Neural crest cell (in vitro differentiated cells): Measurements from ENCODE around the gene VAMP1. TPM values are rescaled to one million over a fixed set of nuclear protein-coding genes. Genes with fewer than 3 reads are reported as not detected.
A peak's percentile ranks its signal among the peaks of the same experiment; 100 is the strongest.

Experiments
- DNase-seq: peaks from one replicate; pipeline ENCODE4 v3.0.0; 2021; ENCODE audit warnings: low read depth, mixed read lengths, low spot score
- H3K27ac Mint-ChIP-seq: one replicate; pipeline ENCODE4 v1.8.0; 2021; ENCODE audit warnings: mild to moderate bottlenecking, mixed read lengths; ENCODE audit not compliant: unreplicated experiment
- H3K27me3 Mint-ChIP-seq: 2 replicates; pipeline ENCODE4 v1.8.0; 2021; ENCODE audit warnings: low read depth, mild to moderate bottlenecking, mixed read lengths
- H3K36me3 Mint-ChIP-seq: 2 replicates; pipeline ENCODE4 v1.8.0; 2021; ENCODE audit warnings: low read depth, mild to moderate bottlenecking, mixed read lengths
- H3K4me1 Mint-ChIP-seq: 2 replicates; pipeline ENCODE4 v1.8.0; 2021; ENCODE audit warnings: mixed read lengths
- H3K4me3 Mint-ChIP-seq: one replicate; pipeline ENCODE4 v1.8.0; 2021; ENCODE audit warnings: mild to moderate bottlenecking, mixed read lengths
- H3K9me3 Mint-ChIP-seq: 2 replicates; pipeline ENCODE4 v1.8.0; 2021; ENCODE audit warnings: mixed read lengths
- CTCF ChIP-seq: fragments of 200-600 bp; sonication (generic); conservative IDR thresholded peaks from 2 replicates; pipeline ENCODE4 v1.5.0; 2021; ENCODE audit warnings: antibody characterized with exemption, mild to moderate bottlenecking
- long read RNA-seq: library from polyadenylated mRNA; unstranded; transcript quantifications from one replicate; pipeline ENCODE4 v2.0.0, GENCODE V29; 2020
- total RNA-seq: library from RNA; stranded (reverse); gene quantifications from 2 replicates; pipeline ENCODE4 v1.2.1, GENCODE V29; 2021

VAMP1 gene
- 8.7 and 9.8 TPM in 2 replicates for total RNA-seq
- long read RNA-seq: 0 reads

- peak; percentile 97 for DNase-seq
These were observed at the start of gene VAMP1 for GRCh38 chr12:6470375-6471163. TSS of gene VAMP1 (minus strand) at chr12:6470677. CDS start at chr12:6470531, 146 bp downstream.

GRCh38 chr12:6520186-6520585, 49.7 kb upstream of the VAMP1 start:
- Mint-ChIP-seq H3K9me3 (no peaks in the 10 kb centered on the region), H3K36me3 (peaks cover 30% of the 10 kb centered on the region), H3K27ac (peak overlapping the region; percentile 62), H3K27me3 (no peaks in the 10 kb centered on the region), H3K4me3 (no peak overlapping the region), H3K4me1 (no peaks in the 10 kb centered on the region)
- no peak for DNase-seq
- TF ChIP-seq CTCF: no peak

More at GRCh38 chr12:6470375-6471163, at the start of gene VAMP1:
- Mint-ChIP-seq H3K27ac (peak within 1 kb of the TSS; percentile 93), H3K9me3 (no peaks in the 10 kb centered on the region), H3K27me3 (peaks cover 3% of the 10 kb centered on the region), H3K4me3 (peak within 1 kb of the TSS; percentile 92), H3K4me1 (peaks cover 24% of the 10 kb centered on the region), H3K36me3 (no peaks in the 10 kb centered on the region)
- TF ChIP-seq CTCF: no peak

GRCh38 chr12:6508087-6508486, 37.6 kb upstream of the VAMP1 start:
- H3K4me3 Mint-ChIP-seq: no peak overlapping the region
- H3K27me3 Mint-ChIP-seq: no peaks in the 10 kb centered on the region
- no peaks in the 10 kb centered on the region for H3K9me3 Mint-ChIP-seq
- H3K4me1 Mint-ChIP-seq: peaks cover 7% of the 10 kb centered on the region
- no peak for TF ChIP-seq CTCF
- no peak overlapping the region for H3K27ac Mint-ChIP-seq
- DNase-seq: no peak
- H3K36me3 Mint-ChIP-seq: peaks cover 21% of the 10 kb centered on the region

- Mint-ChIP-seq H3K9me3 (no peaks in the 10 kb centered on the region), H3K4me3 (no peak overlapping the region)
- DNase-seq: no peak
These were observed 36.9 kb upstream of the VAMP1 start for GRCh38 chr12:6507102-6507998.

More at GRCh38 chr12:6507102-6507998, 36.9 kb upstream of the VAMP1 start:
- Mint-ChIP-seq H3K27me3 (no peaks in the 10 kb centered on the region), H3K4me1 (peaks cover 7% of the 10 kb centered on the region), H3K27ac (no peak overlapping the region), H3K36me3 (peaks cover 14% of the 10 kb centered on the region)
- TF ChIP-seq CTCF: no peak
